ENCODE results near the gene SWAP70. TPM values are rescaled to one million over a fixed set of nuclear protein-coding genes. Genes with fewer than 3 reads are reported as not detected.

Gene SWAP70
- total and polyA plus RNA-seq, 9 of the 15 experiments (the other 6 are each of a cell fraction or from before 2014, with no cell fraction given) = 1.7 to 4.9 (median 3.9) TPM

- TF ChIP-seq PRDM10 (IDR thresholded peaks at IDR 0.05; ENCODE audit: partially characterized antibody) = no peak
- TF ChIP-seq HDAC2 (IDR thresholded peaks at IDR 0.05) = peak; percentile 63; the same call in 1 of the 2 replicates
- TF ChIP-seq TBP (optimal IDR thresholded peaks at IDR 0.05; ENCODE audit: low read depth, low read length) = peak; percentile 12
- no peak for TF ChIP-seq BHLHE40 (IDR thresholded peaks at IDR 0.05; ENCODE audit: low read length)
- no peak for TF ChIP-seq ZNF655 (CRISPR knock-in tag; IDR thresholded peaks at IDR 0.05)
- TF ChIP-seq XRCC5 (IDR thresholded peaks at IDR 0.05; ENCODE audit: low read depth, low read length) = peak; percentile 44; the same call in 1 of the 2 replicates
- TF ChIP-seq SAFB (IDR thresholded peaks at IDR 0.05; ENCODE audit: borderline replicate concordance, low read depth, low read length) = no peak
- TF ChIP-seq ZKSCAN8 (CRISPR knock-in tag; IDR thresholded peaks at IDR 0.05) = no peak
- TF ChIP-seq MIER1 (IDR thresholded peaks at IDR 0.05; ENCODE audit: low read depth) = no peak
- TF ChIP-seq GTF2A2 (tag; IDR thresholded peaks at IDR 0.05) = no peak
- TF ChIP-seq ADNP (tag; IDR thresholded peaks at IDR 0.05) = no peak
- no peak for TF ChIP-seq ESRRB (CRISPR knock-in tag; IDR thresholded peaks at IDR 0.05; ENCODE audit: borderline replicate concordance)
- TF ChIP-seq NUFIP1 (IDR thresholded peaks at IDR 0.05; ENCODE audit: partially characterized antibody) = no peak
- no peak for TF ChIP-seq AFF1 (IDR thresholded peaks at IDR 0.05; ENCODE audit: low read depth in 1 of 2, partially characterized antibody in 2 of 2)
- peak; percentile 55 for TF ChIP-seq ARID1B (IDR thresholded peaks at IDR 0.05)
- TF ChIP-seq TBL1XR1 (IDR thresholded peaks at IDR 0.05; ENCODE audit: low read length in 2 of 2) = no peak; a peak in 1 of 4 replicates
- no peak for TF ChIP-seq ZNF444 (CRISPR knock-in tag; IDR thresholded peaks at IDR 0.05)
- no peak for TF ChIP-seq ZFP1 (CRISPR knock-in tag; IDR thresholded peaks at IDR 0.05)
- peak; percentile 17; the same call in 1 of the 2 replicates for TF ChIP-seq TEAD4 (IDR thresholded peaks at IDR 0.05; ENCODE audit: low read length)
- no peak for TF ChIP-seq TEAD4 (CRISPR knock-in tag; IDR thresholded peaks at IDR 0.05; ENCODE audit: borderline replicate concordance)
These were observed 95.0 kb downstream of the SWAP70 start (continued) for GRCh38 chr11:9758637-9759518.

Measured in K562 (cell line).